Measurements from ENCODE around the gene ENTR1.

Gene ENTR1

GRCh38 chr9:136400038-136400834 lies 10.2 kb downstream of the ENTR1 start, which contains the start of gene SNAPC4:
TSS of gene SNAPC4 (minus strand) at chr9:136400170. CDS start at chr9:136398428, 1,742 bp downstream.
- H3K27ac Mint-ChIP-seq: peak within 1 kb of the TSS; percentile 59
- no peaks in the 10 kb centered on the region for H3K9me3 Mint-ChIP-seq
- H3K4me3 Mint-ChIP-seq: peak within 1 kb of the TSS; percentile 84
- peaks cover 23% of the 10 kb centered on the region for H3K36me3 Mint-ChIP-seq (ENCODE audit: low read depth)
- no peaks in the 10 kb centered on the region for H3K27me3 Mint-ChIP-seq (ENCODE audit: low read depth)
- peaks cover 37% of the 10 kb centered on the region for H3K4me1 Mint-ChIP-seq (ENCODE audit: low read depth)

- Mint-ChIP-seq H3K27me3 (ENCODE audit: low read depth) (no peaks in the 10 kb centered on the region), H3K36me3 (ENCODE audit: low read depth) (peaks cover 21% of the 10 kb centered on the region), H3K4me3 (peak overlapping the region; percentile 84), H3K27ac (peak overlapping the region; percentile 57), H3K4me1 (ENCODE audit: low read depth) (peaks cover 29% of the 10 kb centered on the region), H3K9me3 (no peaks in the 10 kb centered on the region)
Measured at GRCh38 chr9:136399176-136400037, 11.0 kb downstream of the ENTR1 start.

DNA sequence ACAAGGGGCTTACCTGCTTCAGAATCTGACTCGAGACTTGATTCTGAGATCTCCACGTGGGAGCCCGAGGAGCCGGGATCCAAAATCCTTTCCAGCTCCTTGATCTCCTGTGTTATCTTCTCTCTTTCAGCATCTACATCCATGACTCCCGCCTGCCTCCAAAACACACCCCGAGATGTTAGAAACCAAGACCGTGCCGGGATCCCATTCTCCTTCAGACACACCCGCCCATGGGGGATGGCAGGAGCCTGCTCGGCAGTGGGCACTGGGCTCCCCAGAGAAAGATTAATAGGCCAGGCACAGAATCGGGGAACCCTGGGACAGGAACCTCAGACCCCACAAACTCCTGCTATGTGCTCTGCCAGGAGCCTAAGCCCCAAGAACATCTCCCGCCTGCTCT lies 12.1 kb downstream of the ENTR1 start:
- Mint-ChIP-seq H3K9me3 (no peaks in the 10 kb centered on the region), H3K27me3 (ENCODE audit: low read depth) (no peaks in the 10 kb centered on the region), H3K4me1 (ENCODE audit: low read depth) (peaks cover 18% of the 10 kb centered on the region), H3K36me3 (ENCODE audit: low read depth) (peaks cover 23% of the 10 kb centered on the region), H3K27ac (no peak overlapping the region), H3K4me3 (peak overlapping the region; percentile 84)

GRCh38 chr9:136397643-136398042 lies 12.8 kb downstream of the ENTR1 start:
- Mint-ChIP-seq H3K4me1 (ENCODE audit: low read depth) (peaks cover 18% of the 10 kb centered on the region), H3K27me3 (ENCODE audit: low read depth) (no peaks in the 10 kb centered on the region), H3K9me3 (no peaks in the 10 kb centered on the region), H3K4me3 (no peak overlapping the region), H3K27ac (no peak overlapping the region), H3K36me3 (ENCODE audit: low read depth) (peaks cover 23% of the 10 kb centered on the region)

DNA sequence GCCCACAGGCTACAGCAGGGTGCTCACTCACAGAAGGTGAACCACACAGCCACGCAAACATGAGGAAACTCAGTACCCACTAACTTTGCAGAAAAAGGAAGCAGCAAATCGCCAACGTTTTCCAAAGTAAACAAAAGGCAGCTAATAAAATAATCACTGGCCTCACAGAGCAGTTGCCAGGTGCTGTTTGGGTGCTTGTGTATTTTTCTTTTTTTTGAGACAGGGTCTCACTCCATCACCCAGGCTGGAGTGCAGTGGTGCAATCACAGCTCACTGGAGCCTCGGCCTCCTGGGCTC lies 14.2 kb downstream of the ENTR1 start:
- H3K36me3 Mint-ChIP-seq (ENCODE audit: low read depth): peaks cover 25% of the 10 kb centered on the region
- no peaks in the 10 kb centered on the region for H3K27me3 Mint-ChIP-seq (ENCODE audit: low read depth)
- H3K4me3 Mint-ChIP-seq: no peak overlapping the region
- no peaks in the 10 kb centered on the region for H3K9me3 Mint-ChIP-seq
- H3K4me1 Mint-ChIP-seq (ENCODE audit: low read depth): peaks cover 11% of the 10 kb centered on the region
- no peak overlapping the region for H3K27ac Mint-ChIP-seq

- no peaks in the 10 kb centered on the region for H3K27me3 Mint-ChIP-seq (ENCODE audit: low read depth)
- no peak overlapping the region for H3K27ac Mint-ChIP-seq
- no peak overlapping the region for H3K4me3 Mint-ChIP-seq
- peaks cover 25% of the 10 kb centered on the region for H3K36me3 Mint-ChIP-seq (ENCODE audit: low read depth)
- peaks cover 10% of the 10 kb centered on the region for H3K4me1 Mint-ChIP-seq (ENCODE audit: low read depth)
- no peaks in the 10 kb centered on the region for H3K9me3 Mint-ChIP-seq
Measured at GRCh38 chr9:136395345-136396218, 14.8 kb downstream of the ENTR1 start.

- Mint-ChIP-seq H3K4me3 (no peak overlapping the region), H3K9me3 (no peaks in the 10 kb centered on the region), H3K36me3 (ENCODE audit: low read depth) (peaks cover 27% of the 10 kb centered on the region), H3K27ac (no peak overlapping the region), H3K27me3 (ENCODE audit: low read depth) (no peaks in the 10 kb centered on the region), H3K4me1 (ENCODE audit: low read depth) (peaks cover 8% of the 10 kb centered on the region)
Measured at GRCh38 chr9:136395020-136395340, 15.4 kb downstream of the ENTR1 start.

- H3K9me3 Mint-ChIP-seq: no peaks in the 10 kb centered on the region
- H3K27me3 Mint-ChIP-seq (ENCODE audit: low read depth): no peaks in the 10 kb centered on the region
- peaks cover 31% of the 10 kb centered on the region for H3K36me3 Mint-ChIP-seq (ENCODE audit: low read depth)
- no peak overlapping the region for H3K27ac Mint-ChIP-seq
- no peak overlapping the region for H3K4me3 Mint-ChIP-seq
- H3K4me1 Mint-ChIP-seq (ENCODE audit: low read depth): peaks cover 10% of the 10 kb centered on the region
Measured at GRCh38 chr9:136394312-136395019, 15.9 kb downstream of the ENTR1 start.

- Mint-ChIP-seq H3K36me3 (ENCODE audit: low read depth) (peaks cover 30% of the 10 kb centered on the region), H3K9me3 (no peaks in the 10 kb centered on the region), H3K27ac (no peak overlapping the region)
Measured at GRCh38 chr9:136393531-136393930, 16.9 kb downstream of the ENTR1 start.

DNA sequence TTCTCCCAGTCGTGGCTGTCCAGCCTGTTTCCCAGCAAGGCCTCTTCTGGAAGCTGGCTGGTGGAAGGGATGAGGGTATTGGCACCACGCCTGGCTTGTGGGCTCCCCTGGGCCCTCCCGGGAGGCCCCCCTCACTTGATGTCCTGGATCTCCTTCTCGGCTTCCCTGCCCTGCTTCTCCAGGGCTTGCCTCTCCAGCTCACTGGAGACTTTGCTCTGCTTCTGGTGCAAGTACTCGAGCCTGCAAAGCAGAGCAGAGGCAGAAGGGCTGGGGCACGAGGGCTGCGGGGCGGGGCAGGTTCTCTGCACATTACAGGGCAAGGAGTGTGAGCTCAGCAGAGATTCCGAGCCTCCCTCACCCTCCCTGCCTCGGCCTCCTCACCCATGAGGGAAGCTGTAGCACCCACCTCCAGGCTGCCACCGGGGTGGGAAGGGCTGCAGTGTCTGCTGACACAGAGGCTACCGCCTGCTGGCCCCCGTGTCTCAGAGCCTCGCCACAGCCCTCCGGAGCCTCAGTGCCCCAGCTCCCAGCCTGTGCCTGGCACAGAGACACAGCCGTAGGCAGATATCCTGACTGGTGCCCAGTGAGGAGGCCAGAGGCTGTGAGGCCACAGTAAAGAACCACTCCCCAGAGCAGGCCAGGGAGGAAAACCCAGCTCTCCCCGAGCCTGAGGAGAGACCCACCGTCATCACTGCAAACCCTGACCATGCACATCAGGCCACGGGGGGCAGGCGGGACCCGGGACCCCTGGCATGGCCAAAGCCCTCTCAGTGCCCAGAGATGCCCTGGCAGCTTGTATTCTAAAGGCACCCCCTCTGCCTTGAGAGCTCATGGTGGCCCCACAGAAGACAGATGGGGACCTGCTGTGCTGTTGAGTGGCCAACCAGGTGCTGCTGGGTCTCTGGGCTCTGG lies 17.6 kb downstream of the ENTR1 start:
- peaks cover 31% of the 10 kb centered on the region for H3K36me3 Mint-ChIP-seq (ENCODE audit: low read depth)
- no peaks in the 10 kb centered on the region for H3K27me3 Mint-ChIP-seq (ENCODE audit: low read depth)
- H3K4me1 Mint-ChIP-seq (ENCODE audit: low read depth): peaks cover 2% of the 10 kb centered on the region
- H3K4me3 Mint-ChIP-seq: no peak overlapping the region
- H3K27ac Mint-ChIP-seq: no peak overlapping the region
- no peaks in the 10 kb centered on the region for H3K9me3 Mint-ChIP-seq

More at GRCh38 chr9:136393531-136393930, 16.9 kb downstream of the ENTR1 start:
- Mint-ChIP-seq H3K27me3 (ENCODE audit: low read depth) (no peaks in the 10 kb centered on the region), H3K4me3 (no peak overlapping the region), H3K4me1 (ENCODE audit: low read depth) (peaks cover 2% of the 10 kb centered on the region)

GRCh38 chr9:136391737-136392537 lies 18.5 kb downstream of the ENTR1 start:
- Mint-ChIP-seq H3K27me3 (ENCODE audit: low read depth) (no peaks in the 10 kb centered on the region), H3K9me3 (no peaks in the 10 kb centered on the region), H3K4me1 (ENCODE audit: low read depth) (peaks cover 3% of the 10 kb centered on the region), H3K27ac (no peak overlapping the region), H3K4me3 (no peak overlapping the region), H3K36me3 (ENCODE audit: low read depth) (peaks cover 34% of the 10 kb centered on the region)

GRCh38 chr9:136389396-136389795 lies 21.0 kb downstream of the ENTR1 start:
- Mint-ChIP-seq H3K4me1 (ENCODE audit: low read depth) (peaks cover 21% of the 10 kb centered on the region), H3K27ac (no peak overlapping the region), H3K9me3 (no peaks in the 10 kb centered on the region), H3K27me3 (ENCODE audit: low read depth) (no peaks in the 10 kb centered on the region), H3K36me3 (ENCODE audit: low read depth) (peaks cover 47% of the 10 kb centered on the region), H3K4me3 (no peak overlapping the region)

Data from T-helper 1 cell treated with Interleukin-12 subunit alpha and Interleukin-12 subunit beta and Interleukin-4 antibody, amounts not matched to agents 30 μg/mL and 1 μg/mL, for 36 hours (primary cell).